GM21526 (cell line): ENCODE data around the gene ABCA2.

Source experiments
- ATAC-seq: cut with Tn5 transposase; IDR thresholded peaks from one replicate; pipeline ENCODE4 v1.9.1; 2021; ENCODE audit warnings: moderate library complexity; ENCODE audit not compliant: unreplicated experiment, low FRiP score

ABCA2 gene

DNA sequence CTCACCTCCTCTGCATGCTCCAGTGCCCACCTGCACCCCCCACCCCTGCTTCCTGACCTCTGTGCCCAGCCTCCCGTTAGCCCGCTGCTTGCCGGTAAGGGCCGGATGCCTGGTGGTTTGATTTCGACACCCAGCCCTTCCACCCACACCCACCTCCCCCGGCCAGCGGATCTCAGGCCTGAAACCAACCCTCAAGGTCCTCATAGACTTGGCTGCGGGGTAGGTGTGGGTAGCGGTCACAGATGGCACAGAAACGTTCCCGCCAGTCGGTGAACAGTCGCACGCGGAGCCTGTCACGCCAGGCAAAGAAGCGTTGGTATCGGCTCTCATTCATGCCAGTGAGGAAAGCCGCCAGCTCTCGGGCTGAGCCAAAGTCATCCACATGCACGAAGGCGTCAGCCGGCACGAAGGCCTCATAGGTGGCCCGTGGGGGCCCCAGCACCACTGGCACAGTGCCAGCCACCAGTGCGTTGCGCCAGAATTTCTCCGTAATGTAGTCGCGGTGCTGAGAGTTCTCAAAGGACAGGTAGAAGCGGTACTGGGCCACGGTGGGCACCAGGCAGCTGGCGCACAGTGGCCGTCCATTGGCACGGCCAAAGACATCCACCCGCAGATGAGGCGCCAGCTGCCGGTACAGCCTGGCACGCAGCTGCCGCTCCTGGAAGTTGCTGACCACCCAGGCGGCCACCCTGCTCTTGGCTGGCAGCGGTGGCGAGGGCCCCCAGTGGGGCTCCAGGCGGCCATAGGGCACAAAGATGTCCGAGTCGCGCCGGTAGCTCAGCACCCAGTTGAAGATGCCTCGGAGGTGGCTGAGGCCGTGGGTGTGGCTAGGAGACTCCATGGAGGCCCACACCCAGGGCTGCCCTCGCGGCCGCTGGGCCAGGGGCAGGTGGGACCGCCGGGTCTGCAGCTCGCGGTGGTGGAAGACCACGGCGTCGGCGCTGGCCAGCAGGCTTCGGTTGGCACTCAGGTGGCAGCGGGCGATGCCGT, 2.8 kb upstream of the ABCA2 start:
- no peak for ATAC-seq

DNA sequence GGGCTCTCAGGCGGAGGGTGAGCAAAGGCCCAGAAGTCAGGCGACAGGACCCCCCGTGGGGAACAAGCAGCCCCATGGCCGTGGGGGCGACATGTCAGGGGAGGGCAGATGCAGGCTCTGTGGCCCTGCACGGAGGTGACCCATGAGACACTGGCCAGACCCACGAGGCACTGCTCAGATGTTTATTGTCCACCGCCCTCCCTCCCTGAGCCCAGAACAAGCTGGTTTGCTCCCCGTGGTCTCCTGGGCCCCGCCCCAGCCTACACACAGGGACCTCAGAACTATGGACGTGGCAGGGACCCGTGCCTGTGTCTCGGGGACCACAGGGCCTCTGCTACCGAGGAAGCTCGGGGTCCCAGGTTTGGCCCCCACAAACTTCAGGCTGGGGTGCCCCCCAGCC, 2.0 kb upstream of the ABCA2 start:
- no peak for ATAC-seq

DNA sequence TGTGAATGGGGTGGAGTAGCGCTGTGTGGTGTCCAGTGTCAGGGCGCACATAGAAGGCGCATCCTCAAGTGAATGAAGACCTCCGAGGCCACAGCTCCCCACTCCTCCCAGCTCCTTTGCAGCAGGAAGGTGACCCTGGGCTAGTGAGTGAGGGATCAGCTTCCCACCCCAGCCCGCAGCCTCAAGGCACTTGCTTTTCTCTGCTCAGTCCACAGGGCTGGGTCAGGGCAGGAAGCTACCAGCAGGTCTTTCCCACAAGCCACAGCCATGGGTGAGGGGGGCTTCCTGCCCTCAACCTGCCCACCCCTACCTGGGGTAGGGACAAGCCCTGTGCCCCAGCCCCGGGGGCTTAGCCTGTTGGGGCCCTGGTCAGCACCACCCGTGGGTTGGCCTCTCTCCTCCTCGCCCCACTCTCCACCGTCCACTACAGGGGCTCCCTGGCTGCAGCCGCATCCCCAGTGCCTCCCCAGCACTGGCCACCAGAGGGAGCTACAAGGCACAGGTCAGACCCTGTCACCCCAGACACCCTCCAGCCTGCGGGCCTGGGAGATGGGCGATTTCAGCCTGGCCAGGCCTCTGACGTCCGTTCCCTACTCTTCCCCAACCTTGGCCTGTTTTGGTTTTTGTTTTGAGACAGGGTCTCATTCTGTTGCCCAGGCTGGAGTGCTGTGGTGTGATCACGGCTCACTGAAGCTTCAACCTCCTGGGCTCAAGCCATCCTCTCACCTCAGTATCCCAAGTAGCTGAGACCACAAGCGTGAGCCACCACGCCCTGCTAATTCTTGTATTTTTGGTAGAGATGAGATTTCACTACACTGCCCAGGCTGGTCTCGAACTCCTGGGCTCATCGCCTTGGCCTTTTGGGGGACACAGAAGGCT, 1.3 kb upstream of the ABCA2 start:
- no peak for ATAC-seq

DNA sequence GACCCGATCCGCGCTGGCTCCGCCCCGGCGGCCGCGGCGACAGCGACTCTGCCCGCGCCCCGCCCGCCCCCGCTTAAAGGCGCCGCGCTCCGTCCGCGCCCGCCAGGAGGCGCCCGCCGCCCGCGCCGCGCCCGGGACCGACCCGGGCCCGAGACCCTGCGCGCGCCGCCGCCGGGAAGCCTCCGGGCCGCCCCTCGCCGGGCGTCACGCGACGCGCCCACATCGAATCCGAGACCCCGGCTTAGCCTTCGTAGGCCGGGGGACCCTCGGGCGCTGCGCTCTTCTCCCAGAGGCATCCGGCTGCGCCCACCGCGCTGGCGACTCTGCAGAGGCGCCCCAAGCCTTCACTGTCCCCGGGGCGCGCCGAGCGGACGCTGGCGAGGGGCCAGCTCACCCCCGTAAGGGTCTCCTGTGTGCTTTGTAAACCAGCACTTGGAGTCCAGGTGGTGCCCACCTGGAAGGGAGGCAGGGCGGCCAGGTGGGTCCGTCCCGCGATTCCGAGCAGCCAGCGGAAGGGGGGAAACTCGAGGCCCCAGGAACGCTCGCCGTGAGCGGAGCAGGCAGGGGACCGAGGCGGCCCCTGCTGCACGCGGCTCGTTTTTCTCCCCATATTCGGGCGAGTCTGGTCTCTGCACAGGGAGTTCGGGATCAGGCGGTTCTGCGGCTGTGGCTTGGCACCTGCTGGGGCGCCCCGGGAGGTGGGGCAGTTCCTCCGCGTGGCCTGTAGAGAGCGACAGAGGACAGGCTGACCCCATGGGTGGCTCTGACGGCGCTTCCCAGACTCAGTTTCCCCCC, 423 bp upstream of the ABCA2 start:
- ATAC-seq: no peak

DNA sequence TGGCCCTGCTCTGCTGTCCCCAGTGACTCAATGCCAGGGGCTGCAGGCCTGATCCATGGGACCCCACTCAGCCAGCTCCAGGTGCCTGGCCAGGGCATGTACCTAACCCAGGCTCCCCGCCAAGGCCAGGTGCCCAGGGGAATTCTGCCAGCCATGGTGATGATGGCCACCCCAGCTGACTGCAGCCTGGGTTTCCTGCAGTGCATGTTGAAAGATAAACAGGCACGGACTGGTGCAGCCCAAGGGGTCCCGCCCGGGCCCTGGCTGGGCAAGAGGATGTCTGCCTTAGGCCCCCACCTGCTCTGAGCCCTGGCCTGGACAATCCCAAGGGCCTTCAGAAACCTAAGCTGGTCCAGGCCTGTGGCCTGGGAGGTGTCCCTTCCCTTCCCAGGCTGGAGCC, 1.2 kb downstream of the ABCA2 start:
- no peak for ATAC-seq

DNA sequence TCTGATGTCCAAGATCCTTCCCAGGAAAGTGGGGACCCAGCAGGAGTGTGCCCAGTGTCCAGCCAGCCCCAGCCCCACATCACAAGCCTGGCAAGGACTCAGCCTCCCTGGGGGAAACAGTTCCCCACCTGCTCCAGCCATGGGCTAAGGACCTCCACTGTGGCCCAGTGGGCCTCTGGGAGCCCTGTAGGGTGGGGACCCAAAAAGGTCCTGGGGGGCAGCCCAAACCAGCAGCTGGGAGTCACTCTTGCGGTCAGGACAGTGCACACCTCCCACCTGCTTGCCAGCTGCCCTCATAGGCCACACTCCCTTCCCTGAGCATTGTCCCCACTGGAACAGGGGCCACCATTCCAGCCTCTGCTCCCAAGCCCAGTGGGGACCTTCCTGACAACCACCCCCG, 1.7 kb downstream of the ABCA2 start:
- no peak for ATAC-seq

DNA sequence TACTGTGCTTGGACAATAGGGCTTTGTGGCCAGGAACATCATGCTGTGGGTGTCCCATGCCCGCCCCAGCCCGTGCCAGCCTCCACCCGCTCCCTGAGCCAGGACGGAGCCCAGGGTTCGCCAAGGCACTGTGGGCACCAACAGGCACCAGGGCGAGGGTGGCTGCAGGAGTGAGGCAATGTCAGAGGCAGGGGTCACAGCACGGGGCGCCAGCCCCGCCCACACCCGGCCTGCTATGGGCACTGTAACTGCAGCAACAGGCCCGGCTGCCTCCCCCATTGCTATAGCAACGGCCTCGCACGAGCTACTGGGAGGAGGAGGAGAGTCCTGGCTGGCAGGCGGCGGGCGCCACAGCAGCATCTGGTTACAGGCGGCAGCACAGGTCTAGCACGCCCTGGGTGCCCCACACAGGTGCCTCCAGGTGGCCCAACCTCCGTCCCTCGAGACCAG, 2.5 kb downstream of the ABCA2 start:
- no peak for ATAC-seq

DNA sequence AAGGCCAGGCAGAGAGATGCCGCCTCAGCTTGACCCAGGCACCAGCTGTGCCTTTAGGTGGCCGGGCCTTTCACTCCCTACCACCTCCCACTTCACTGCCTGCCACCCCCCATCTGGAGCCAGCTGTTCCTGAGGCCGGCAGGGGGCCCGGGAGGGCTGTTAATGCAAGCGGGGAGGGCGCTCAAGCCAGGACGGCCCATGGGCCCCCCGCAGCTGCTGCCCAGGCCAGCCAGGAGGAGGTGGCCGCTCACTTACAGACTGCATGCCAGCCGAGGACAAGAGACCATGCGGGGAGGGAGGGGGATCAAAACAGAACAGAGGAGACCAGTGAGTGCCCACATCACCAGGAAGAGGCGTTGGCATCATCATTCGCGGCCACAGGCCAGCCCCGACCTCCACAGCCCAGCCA, 4.5 kb downstream of the ABCA2 start:
- ATAC-seq: no peak

DNA sequence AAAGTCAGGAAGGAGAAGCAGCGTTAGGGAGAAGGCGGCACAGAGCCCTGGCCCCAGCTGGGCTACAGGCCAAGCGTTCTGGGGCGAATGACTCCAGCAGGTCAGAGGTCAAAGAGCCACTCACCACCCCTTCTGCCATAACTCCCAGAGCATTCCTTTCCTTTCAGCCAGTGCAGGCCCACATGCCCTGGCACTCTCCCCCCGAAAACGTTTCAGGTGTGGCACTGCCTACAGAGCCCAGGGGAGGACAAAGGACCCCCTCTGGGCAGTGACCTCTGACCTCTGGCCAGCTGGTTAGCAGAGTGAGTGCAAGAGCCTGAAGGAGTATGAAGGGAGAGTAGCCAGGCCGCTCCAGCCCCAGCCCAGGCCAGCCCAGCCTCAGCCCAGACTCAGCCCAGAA, 4.9 kb downstream of the ABCA2 start:
- ATAC-seq: no peak

DNA sequence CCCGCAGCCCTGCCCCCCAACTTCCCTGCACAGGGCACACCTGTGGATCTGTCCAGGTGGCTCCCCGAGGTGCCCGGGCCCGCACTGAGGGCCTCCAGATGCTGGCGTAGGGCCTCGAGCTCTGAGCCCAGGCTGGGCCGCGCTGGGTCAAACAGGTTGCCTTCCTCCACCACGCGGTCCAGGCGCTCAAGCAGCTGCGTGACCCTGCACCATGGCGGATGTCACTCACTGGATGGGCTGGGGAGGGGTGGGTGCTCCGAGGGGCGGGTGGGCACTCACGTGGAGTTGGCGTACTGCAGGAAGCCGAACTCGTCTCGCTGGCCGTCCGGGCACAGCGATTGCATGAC, 5.4 kb downstream of the ABCA2 start:
- ATAC-seq: no peak

DNA sequence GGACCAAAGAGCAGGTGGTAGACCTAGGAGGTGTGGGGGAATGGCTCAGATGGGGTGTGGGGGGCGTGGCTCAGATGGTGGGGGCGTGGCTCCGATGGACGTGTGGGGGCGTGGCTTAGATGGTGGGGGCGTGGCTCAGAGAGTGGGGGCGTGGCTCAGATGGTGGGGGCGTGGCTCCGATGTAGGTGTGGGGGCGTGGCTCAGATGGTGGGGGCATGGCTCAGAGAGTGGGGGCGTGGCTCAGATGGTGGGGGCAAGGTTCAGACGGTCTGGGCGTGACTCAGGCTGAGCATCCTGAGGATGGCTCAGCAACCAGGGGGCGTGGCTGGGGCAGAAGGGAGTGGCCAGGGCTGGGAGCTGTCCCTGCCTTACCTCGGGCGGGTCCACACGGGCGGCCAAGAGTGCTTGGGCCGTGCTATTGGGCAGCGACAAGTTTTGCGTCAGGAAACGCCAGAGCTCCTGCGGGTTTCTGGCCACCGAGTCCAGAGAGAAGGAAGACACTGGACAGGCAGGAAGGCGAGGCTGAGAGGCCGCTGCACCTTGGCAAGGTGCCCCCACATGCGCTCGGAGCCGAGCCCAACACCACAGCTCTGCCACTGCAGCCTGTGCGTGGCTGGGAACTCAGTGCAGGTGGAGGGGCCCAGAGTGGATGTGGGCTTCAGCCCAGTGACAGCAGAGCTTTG, 5.9 kb downstream of the ABCA2 start:
- no peak for ATAC-seq

DNA sequence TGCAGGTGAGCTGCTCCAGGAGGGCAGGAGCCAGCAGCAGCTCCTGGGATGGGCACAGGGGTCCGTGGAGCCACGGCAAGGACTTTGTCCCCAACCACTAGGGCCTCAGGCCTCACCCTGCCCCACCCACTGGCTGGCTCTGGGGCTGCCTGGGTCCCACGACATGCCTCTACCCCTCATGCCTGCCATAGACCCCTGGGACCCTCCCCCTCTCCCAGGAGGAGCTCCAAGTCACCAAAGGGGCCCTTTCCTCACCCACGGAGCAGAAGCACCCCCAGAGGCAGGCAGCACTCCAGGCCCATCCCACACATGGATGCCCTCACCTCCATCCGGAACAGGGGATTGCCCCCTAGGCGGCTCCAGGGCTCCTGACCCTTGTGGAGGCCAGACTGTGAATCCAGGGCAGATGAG, 6.5 kb downstream of the ABCA2 start:
- ATAC-seq: no peak

DNA sequence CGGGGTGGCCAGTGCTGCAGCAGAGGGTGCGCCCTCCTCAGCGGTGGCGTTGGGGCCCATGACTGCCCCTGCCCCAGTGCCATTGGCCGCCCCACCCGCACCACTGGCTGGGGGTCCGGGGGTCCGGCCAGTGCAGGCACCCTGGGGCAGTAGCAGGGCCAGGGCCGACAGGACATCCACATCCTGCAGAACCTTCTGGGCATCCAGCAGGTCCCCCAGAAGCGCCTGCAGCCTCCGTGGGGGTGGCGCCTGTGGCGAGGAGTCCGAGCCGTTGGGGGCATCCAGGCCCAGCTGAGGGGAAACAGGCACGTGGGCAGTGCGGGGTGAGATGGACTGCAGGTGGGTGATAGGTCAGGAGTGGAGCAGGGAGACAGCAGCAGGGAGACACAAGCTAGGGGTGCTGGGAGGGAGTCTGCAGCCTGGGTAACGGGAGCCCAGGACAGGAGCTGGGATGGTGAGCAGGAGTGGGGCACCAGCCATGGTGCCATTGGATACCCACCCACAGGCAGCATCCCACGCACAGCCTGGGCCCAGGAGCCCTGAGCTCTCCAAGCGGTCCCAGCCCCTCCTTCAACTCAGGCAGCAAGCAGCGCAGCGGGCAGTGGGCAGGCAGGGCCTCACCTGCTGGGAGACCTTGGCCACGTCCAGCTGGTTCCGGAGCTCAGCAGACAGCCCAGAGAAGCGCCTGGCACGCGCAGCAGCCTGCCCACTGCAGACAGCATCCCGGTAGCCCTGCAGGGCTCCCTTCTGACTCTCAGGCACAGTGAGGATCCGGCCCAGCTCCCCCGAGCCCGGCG, 7.1 kb downstream of the ABCA2 start:
- no peak for ATAC-seq

DNA sequence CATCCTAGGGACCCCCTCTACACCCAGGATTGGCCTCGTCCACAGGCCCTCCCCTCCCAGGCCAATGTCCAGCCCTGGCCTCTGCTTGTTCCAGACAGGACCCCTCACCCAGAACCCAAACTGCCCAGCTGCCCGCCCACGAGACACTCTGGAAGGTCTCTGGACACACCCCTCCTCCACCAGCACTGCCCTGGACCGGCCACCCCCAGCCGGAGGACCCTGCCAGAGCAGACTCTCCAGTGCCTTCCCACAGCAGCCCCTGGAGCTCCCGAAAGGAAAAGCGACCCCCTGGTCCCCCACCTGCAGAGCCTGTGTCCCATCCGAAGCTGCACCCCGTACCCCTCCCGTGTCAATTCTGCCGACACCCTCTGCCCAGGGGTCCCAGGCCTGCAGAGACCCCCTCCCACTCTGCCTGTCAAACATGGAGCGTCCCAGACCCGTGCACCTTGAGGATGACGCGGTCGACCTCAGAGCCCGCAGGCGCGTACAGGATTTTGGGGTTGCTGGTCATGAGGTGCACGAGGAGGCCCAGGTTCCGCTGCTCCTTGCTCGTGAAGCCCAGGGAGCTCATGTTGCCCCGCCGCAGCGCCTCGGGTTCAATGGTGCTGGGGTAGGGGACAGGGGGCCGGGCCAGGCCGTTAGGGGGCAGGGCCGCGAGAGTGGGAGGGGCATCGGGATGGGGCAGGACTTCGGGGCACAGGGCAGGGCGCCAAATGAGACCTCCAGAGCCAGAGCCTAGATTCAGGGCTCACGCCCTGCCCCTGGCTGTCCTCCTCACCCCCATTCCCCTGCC, 8.0 kb downstream of the ABCA2 start:
- ATAC-seq: no peak

DNA sequence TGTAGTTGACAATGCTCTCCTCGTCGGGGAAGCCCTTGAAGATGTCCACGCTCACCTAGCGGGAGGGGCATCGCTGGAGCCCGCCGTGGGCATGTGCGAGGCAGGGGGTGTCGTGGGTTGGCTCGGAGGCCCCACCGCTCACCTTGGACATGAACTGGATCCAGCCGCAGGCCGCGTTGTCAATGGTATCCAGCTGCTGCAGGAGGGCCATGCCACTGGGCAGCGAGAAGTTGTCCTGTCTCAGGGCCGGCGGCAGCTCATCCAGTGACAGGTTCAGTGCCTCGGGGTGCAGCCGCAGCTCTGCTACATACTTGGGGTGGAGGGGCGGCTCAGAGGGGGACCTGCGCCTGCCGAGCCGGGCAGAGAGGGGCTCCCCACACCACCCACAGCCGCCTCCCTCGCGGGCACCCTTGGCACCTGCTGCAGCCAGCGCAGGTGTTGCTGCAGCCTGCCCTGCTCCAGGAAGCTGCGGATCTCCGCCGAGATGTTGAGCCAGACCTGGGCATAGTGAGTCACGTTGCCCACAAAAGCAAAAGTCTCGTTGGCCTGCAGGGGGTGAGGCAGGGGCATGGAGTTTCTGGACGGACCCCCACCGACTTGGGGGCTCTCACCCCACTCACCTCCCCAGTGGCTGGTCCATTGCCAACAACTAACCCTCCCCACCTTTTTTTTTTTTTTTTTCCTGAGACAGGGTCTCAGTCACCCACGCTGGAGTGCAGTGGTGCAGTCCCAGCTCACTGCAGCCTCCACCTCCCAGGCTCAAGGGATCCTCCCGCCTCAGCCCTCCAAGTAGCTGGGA, 9.1 kb downstream of the ABCA2 start:
- no peak for ATAC-seq

DNA sequence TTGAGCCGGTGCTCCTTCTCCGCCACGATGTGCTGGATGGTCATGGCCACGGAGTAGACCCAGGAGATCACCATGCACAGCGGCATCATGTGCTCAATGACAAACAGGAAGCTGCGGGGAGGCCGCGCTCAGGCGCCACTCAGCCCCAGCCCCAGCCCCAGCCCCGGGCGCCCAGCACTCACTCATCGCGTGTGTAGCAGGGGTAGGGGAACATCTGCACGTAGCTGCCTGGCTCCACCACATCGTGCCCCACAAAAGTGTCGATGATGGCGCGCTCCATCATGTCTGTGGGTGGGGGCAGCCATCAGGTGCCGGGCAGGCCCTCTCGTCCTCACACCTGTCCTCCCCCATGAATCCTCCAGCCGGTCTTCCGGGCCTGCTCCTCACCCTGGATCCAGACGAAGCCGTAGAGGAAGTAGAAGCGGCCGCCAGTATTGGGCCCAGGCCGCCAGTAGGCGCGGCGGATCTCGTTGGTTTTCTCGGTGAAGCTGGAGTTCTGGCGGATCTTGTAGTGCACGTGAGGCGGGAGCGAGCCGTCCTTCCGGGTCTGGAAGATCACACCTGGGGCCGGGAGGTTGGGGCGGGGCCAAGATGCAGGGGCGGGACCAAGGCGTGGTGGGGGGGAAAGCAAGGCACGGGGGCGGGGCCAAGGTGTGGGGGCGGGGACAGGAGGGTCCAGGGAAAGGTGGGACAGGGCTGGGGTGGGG, 10.1 kb downstream of the ABCA2 start:
- no peak for ATAC-seq

DNA sequence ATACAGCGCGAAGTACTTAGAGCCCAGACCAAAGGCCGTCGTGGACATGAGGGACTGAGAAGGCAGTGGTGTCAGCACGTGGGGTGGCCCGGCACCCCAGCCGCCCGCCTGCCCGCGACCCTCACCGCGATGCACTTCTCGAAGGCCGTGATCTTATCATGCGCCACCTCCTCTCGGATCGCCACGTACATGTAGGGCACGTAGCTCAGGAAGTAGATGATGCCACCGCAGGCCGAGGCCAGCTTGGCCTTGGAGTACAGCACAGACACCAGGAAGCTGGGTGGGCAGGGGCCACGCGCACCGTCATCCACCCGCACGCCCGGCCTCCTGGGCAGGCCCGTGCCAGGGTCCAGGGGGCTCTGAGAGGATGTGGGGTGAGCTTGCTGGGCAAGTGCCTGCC, 11.0 kb downstream of the ABCA2 start:
- ATAC-seq: no peak
